KMS-11 (cell line): Measurements from ENCODE around the gene RASGRP1.

Experiments used
- H2AFZ ChIP-seq: fragments of 200-600 bp; sonication (generic); 2 replicates; pipeline ENCODE4 v1.6.1; 2016; ENCODE audit warnings: antibody characterized with exemption, mixed run types, low read depth
- H3K27ac ChIP-seq: fragments of 200-600 bp; sonication (generic); 2 replicates; pipeline ENCODE4 v1.6.1; 2016; ENCODE audit warnings: mild to moderate bottlenecking, mixed run types
- H3K27me3 ChIP-seq: fragments of 200-600 bp; sonication (generic); 2 replicates; pipeline ENCODE4 v1.6.1; 2017; ENCODE audit warnings: mild to moderate bottlenecking, low read depth, mixed run types, moderate library complexity; ENCODE audit not compliant: insufficient read depth
- H3K36me3 ChIP-seq: fragments of 200-600 bp; sonication (generic); 2 replicates; pipeline ENCODE4 v1.6.1; 2017; ENCODE audit warnings: mild to moderate bottlenecking, mixed run types; ENCODE audit not compliant: insufficient read depth
- H3K4me1 ChIP-seq: fragments of 200-600 bp; sonication (generic); 2 replicates; pipeline ENCODE4 v1.6.1; 2016; ENCODE audit warnings: mild to moderate bottlenecking, low read depth, mixed run types; ENCODE audit not compliant: poor library complexity, severe bottlenecking
- H3K4me2 ChIP-seq: fragments of 200-600 bp; sonication (generic); 2 replicates; pipeline ENCODE4 v1.7.0; 2016; ENCODE audit warnings: mild to moderate bottlenecking, mixed run types
- H3K4me3 ChIP-seq: fragments of 200-600 bp; sonication (generic); IDR thresholded peaks from 2 replicates; pipeline ENCODE4 v1.6.1; 2017; ENCODE audit warnings: low read depth, low read length, mixed read lengths; ENCODE audit not compliant: insufficient read depth
- H3K79me2 ChIP-seq: fragments of 200-600 bp; sonication (generic); 2 replicates; pipeline ENCODE4 v1.6.1; 2016; ENCODE audit warnings: low read depth, mixed run types; ENCODE audit not compliant: insufficient read depth
- H3K9ac ChIP-seq: fragments of 200-600 bp; sonication (generic); 2 replicates; pipeline ENCODE4 v1.6.1; 2016; ENCODE audit warnings: mild to moderate bottlenecking, mixed run types
- H4K20me1 ChIP-seq: fragments of 200-600 bp; sonication (generic); 2 replicates; pipeline ENCODE4 v1.6.1; 2016; ENCODE audit warnings: mild to moderate bottlenecking, mixed run types; ENCODE audit not compliant: insufficient read depth
- CTCF ChIP-seq: fragments of 200-600 bp; sonication (generic); conservative IDR thresholded peaks from 2 replicates; pipeline ENCODE4 v1.6.1; 2017; ENCODE audit warnings: low read depth, mild to moderate bottlenecking, antibody characterized with exemption, low read length, moderate library complexity, mixed read lengths

Gene RASGRP1

GRCh38 chr15:38482572-38482971 lies 82.0 kb downstream of the RASGRP1 start:
- Histone ChIP-seq H4K20me1 (no peaks in the 10 kb centered on the region), H3K4me3 (no peak overlapping the region), H2AFZ (no peak overlapping the region), H3K27ac (no peak overlapping the region), H3K36me3 (no peaks in the 10 kb centered on the region), H3K4me2 (no peak overlapping the region), H3K79me2 (no peaks in the 10 kb centered on the region), H3K4me1 (no peaks in the 10 kb centered on the region), H3K9ac (no peak overlapping the region), H3K27me3 (no peaks in the 10 kb centered on the region)
- TF ChIP-seq CTCF: no peak

GRCh38 chr15:38481761-38482160 lies 82.9 kb downstream of the RASGRP1 start:
- TF ChIP-seq CTCF: no peak

GRCh38 chr15:38481113-38481512 lies 83.5 kb downstream of the RASGRP1 start:
- no peak overlapping the region for H3K9ac ChIP-seq
- TF ChIP-seq CTCF: no peak
- no peak overlapping the region for H3K27ac ChIP-seq

More at GRCh38 chr15:38481761-38482160, 82.9 kb downstream of the RASGRP1 start:
- H3K4me3 ChIP-seq: no peak overlapping the region
- no peak overlapping the region for H3K4me2 ChIP-seq
- no peaks in the 10 kb centered on the region for H4K20me1 ChIP-seq
- H3K9ac ChIP-seq: no peak overlapping the region
- no peaks in the 10 kb centered on the region for H3K4me1 ChIP-seq
- H3K36me3 ChIP-seq: no peaks in the 10 kb centered on the region
- H3K27ac ChIP-seq: no peak overlapping the region
- no peaks in the 10 kb centered on the region for H3K27me3 ChIP-seq
- no peaks in the 10 kb centered on the region for H3K79me2 ChIP-seq
- no peak overlapping the region for H2AFZ ChIP-seq

GRCh38 chr15:38479756-38480155 lies 84.9 kb downstream of the RASGRP1 start:
- TF ChIP-seq CTCF: no peak
- no peak overlapping the region for H3K4me3 ChIP-seq
- H4K20me1 ChIP-seq: no peaks in the 10 kb centered on the region
- H3K79me2 ChIP-seq: no peaks in the 10 kb centered on the region
- no peak overlapping the region for H3K4me2 ChIP-seq
- no peak overlapping the region for H2AFZ ChIP-seq
- H3K9ac ChIP-seq: no peak overlapping the region
- no peak overlapping the region for H3K27ac ChIP-seq
- H3K36me3 ChIP-seq: no peaks in the 10 kb centered on the region
- H3K4me1 ChIP-seq: no peaks in the 10 kb centered on the region
- no peaks in the 10 kb centered on the region for H3K27me3 ChIP-seq

More at GRCh38 chr15:38481113-38481512, 83.5 kb downstream of the RASGRP1 start:
- H4K20me1 ChIP-seq: no peaks in the 10 kb centered on the region
- H3K79me2 ChIP-seq: no peaks in the 10 kb centered on the region
- H3K4me3 ChIP-seq: no peak overlapping the region
- no peak overlapping the region for H2AFZ ChIP-seq
- no peaks in the 10 kb centered on the region for H3K4me1 ChIP-seq
- no peaks in the 10 kb centered on the region for H3K36me3 ChIP-seq
- H3K27me3 ChIP-seq: no peaks in the 10 kb centered on the region
- H3K4me2 ChIP-seq: no peak overlapping the region
